CD14-positive monocyte (primary cell): Measurements from ENCODE around the gene STAM2. TPM values are rescaled to one million over a fixed set of nuclear protein-coding genes. Genes with fewer than 3 reads are reported as not detected.

ENCODE experiments used
- DNase-seq, 3 donors: peaks; one replicate each; pipeline ENCODE4 v3.0.0-alpha.2; 2011 to 2022
- H2AFZ ChIP-seq: 2 replicates; pipeline ENCODE4 v1.6.0; 2012; ENCODE audit warnings: mild to moderate bottlenecking, low read depth, low read length, inconsistent platforms; ENCODE audit not compliant: insufficient read depth, poor library complexity, severe bottlenecking
- H3K27ac ChIP-seq, 2 donors: 1 replicate in 1 of 2; 2 replicates in 1 of 2; pipeline ENCODE4 v1.5.1; 2012 to 2013; ENCODE audit warnings: low read length in 2 of 2, control low read depth in 1 of 2, inconsistent platforms in 1 of 2, low read depth in 1 of 2, mild to moderate bottlenecking in 1 of 2
- H3K27me3 ChIP-seq, 2 donors: one replicate each; pipeline versions ENCODE4 v1.6.0 to v1.6.1; 2011 to 2013; ENCODE audit warnings: low read length in 2 of 2; ENCODE audit not compliant: control insufficient read depth in 2 of 2, insufficient read depth in 2 of 2
- H3K36me3 ChIP-seq, 2 donors: replicated peaks in 1 of 2; 1 replicate in 1 of 2; 2 replicates in 1 of 2; pipeline versions ENCODE4 v1.5.1 to v1.6.1; 2012 to 2013; ENCODE audit warnings: low read length in 2 of 2, control low read depth in 1 of 2, inconsistent platforms in 1 of 2, mild to moderate bottlenecking in 1 of 2; ENCODE audit not compliant: insufficient read depth in 2 of 2, control insufficient read depth in 1 of 2
- H3K4me1 ChIP-seq, 2 donors: 1 replicate in 1 of 2; 2 replicates in 1 of 2; pipeline versions ENCODE4 v1.5.1 to v1.6.1; 2012 to 2013; ENCODE audit warnings: low read length in 2 of 2, control low read depth in 1 of 2, inconsistent platforms in 1 of 2, mild to moderate bottlenecking in 1 of 2, moderate library complexity in 1 of 2; ENCODE audit not compliant: insufficient read depth in 2 of 2, control insufficient read depth in 1 of 2
- H3K4me2 ChIP-seq: replicated peaks from 2 replicates; pipeline ENCODE3; 2012; ENCODE audit warnings: low read length, moderate library complexity, mild to moderate bottlenecking; ENCODE audit not compliant: poor library complexity, severe bottlenecking; ENCODE audit errors: extremely low read depth
- H3K4me3 ChIP-seq, 3 experiments: fragments of 200-600 bp in 1 of 3; sonication (generic) in 1 of 3; replicated peaks in 1 of 3; 1 replicate in 2 of 3; 2 replicates in 1 of 3; pipeline ENCODE4 v1.5.1; 2011 to 2013; ENCODE audit warnings: low read length in 3 of 3, mild to moderate bottlenecking in 3 of 3, control low read depth in 2 of 3, low read depth in 2 of 3, inconsistent platforms in 1 of 3, moderate library complexity in 1 of 3
- H3K79me2 ChIP-seq: 2 replicates; pipeline ENCODE4 v1.6.0; 2012; ENCODE audit warnings: mild to moderate bottlenecking, control low read depth, inconsistent platforms, low read length, moderate library complexity; ENCODE audit not compliant: insufficient read depth
- H3K9ac ChIP-seq: 2 replicates; pipeline ENCODE4 v1.6.0; 2017; ENCODE audit warnings: low read length, mild to moderate bottlenecking; ENCODE audit not compliant: insufficient read depth, poor library complexity, severe bottlenecking
- H3K9me3 ChIP-seq, 2 donors: replicated peaks in 1 of 2; 1 replicate in 1 of 2; 2 replicates in 1 of 2; pipeline versions ENCODE4 v1.5.1 to v1.6.1; 2012 to 2013; ENCODE audit warnings: low read length in 2 of 2, control low read depth in 1 of 2; ENCODE audit not compliant: control insufficient read depth in 1 of 2, insufficient read depth in 1 of 2
- H4K20me1 ChIP-seq: 2 replicates; pipeline ENCODE4 v1.6.0; 2012; ENCODE audit warnings: mild to moderate bottlenecking, low read length, control low read depth, moderate library complexity; ENCODE audit not compliant: insufficient read depth
- H3K27ac Mint-ChIP-seq, 7 donors: one replicate each; pipeline ENCODE4 v1.8.0; 2020; ENCODE audit warnings: mild to moderate bottlenecking in 7 of 7, mixed read lengths in 7 of 7, moderate library complexity in 6 of 7, inconsistent platforms in 2 of 7
- H3K27me3 Mint-ChIP-seq, 3 donors: one replicate each; pipeline ENCODE4 v1.8.0; 2021 to 2022; ENCODE audit warnings: low read depth in 3 of 3, mild to moderate bottlenecking in 3 of 3, mixed read lengths in 3 of 3, moderate library complexity in 3 of 3, inconsistent platforms in 1 of 3
- H3K36me3 Mint-ChIP-seq, 2 donors: one replicate each; pipeline ENCODE4 v1.8.0; 2020; ENCODE audit warnings: mixed read lengths in 2 of 2, inconsistent platforms in 1 of 2, mild to moderate bottlenecking in 1 of 2
- H3K4me1 Mint-ChIP-seq: one replicate; pipeline ENCODE4 v1.8.0; 2020; ENCODE audit warnings: mild to moderate bottlenecking, mixed read lengths
- H3K4me3 Mint-ChIP-seq, 2 donors: one replicate each; pipeline ENCODE4 v1.8.0; 2020; ENCODE audit warnings: mild to moderate bottlenecking in 2 of 2, mixed read lengths in 2 of 2, moderate library complexity in 1 of 2
- H3K9me3 Mint-ChIP-seq, 7 donors: one replicate each; pipeline ENCODE4 v1.8.0; 2020 to 2022; ENCODE audit warnings: mixed read lengths in 7 of 7, mild to moderate bottlenecking in 6 of 7, moderate library complexity in 6 of 7, inconsistent platforms in 2 of 7
- WGBS: methylation state at CpG from one replicate; pipeline ENCODE4 v1.1.5; 2013; ENCODE audit warnings: missing lambda C conversion rate; ENCODE audit not compliant: insufficient coverage; 5-methylcytosine and 5-hydroxymethylcytosine counted together
- intact Hi-C, 2 donors: fragments of 100-400 bp; cut with micrococcal nuclease; formaldehyde crosslinking; loops; one replicate each; pipeline versions ENCODE4 v1.15.0 to v1.15.1; 2023
- polyA plus RNA-seq, 3 donors: library from polyadenylated mRNA; depleted of rRNA in 1 of 3; unstranded in 2 of 3; stranded (reverse) in 1 of 3; fragments of 300-500 nt in 2 of 3; fragments of >200 nt in 1 of 3; fragmentation: Illumina TruSeq in 2 of 3; gene quantifications; 1 replicate in 2 of 3; 2 replicates in 1 of 3; pipeline ENCODE4 v1.2.3, GENCODE V29; 2012 to 2021
- TF ChIP-seq, protein P1 (sequence below): fragments of 200-600 bp; IDR thresholded peaks from one replicate; pipeline ENCODE4 v1.8.0; 2022; ENCODE audit warnings: antibody characterized with exemption, mild to moderate bottlenecking

STAM2 gene
- polyA plus RNA-seq, 3 donors = 6.9 to 12.6 (median 8.2) TPM

DNA sequence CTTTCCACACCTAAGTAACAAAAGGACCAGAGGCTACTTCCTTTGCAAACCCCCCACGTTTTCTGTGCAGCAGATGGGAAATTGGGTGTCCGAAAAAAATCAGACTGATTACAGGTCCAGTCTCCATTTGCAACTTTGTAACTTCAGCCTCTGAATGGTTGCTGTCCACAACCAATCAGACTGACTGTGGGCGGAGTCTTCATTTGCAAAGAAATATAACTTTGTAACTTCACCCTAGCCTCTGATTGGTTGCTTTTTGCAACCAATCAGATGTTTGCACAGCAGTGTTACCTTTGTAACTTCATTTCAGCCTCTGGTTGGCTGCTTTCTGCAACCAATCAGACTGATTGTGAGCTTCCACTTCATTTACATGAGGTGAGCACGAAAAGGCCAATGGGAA is 48.9 kb downstream of the STAM2 start:
- H3K27me3 Mint-ChIP-seq = peaks cover 0 to 1% (median 0%) of the 10 kb centered on the region in 3 donors
- Histone ChIP-seq H3K9ac (no peak overlapping the region), H3K36me3 (peaks cover 50 to 85% of the 10 kb centered on the region in 2 donors), H4K20me1 (no peaks in the 10 kb centered on the region), H3K79me2 (no peaks in the 10 kb centered on the region), H3K4me3 (no peak overlapping the region), H3K4me1 (no peaks in the 10 kb centered on the region), H3K27me3 (no peaks in the 10 kb centered on the region), H3K4me2 (no peak overlapping the region), H3K9me3 (no peaks in the 10 kb centered on the region), H2AFZ (no peak overlapping the region), H3K27ac (no peak overlapping the region)
- H3K9me3 Mint-ChIP-seq = no peaks in the 10 kb centered on the region
- TF ChIP-seq, protein P1, sequence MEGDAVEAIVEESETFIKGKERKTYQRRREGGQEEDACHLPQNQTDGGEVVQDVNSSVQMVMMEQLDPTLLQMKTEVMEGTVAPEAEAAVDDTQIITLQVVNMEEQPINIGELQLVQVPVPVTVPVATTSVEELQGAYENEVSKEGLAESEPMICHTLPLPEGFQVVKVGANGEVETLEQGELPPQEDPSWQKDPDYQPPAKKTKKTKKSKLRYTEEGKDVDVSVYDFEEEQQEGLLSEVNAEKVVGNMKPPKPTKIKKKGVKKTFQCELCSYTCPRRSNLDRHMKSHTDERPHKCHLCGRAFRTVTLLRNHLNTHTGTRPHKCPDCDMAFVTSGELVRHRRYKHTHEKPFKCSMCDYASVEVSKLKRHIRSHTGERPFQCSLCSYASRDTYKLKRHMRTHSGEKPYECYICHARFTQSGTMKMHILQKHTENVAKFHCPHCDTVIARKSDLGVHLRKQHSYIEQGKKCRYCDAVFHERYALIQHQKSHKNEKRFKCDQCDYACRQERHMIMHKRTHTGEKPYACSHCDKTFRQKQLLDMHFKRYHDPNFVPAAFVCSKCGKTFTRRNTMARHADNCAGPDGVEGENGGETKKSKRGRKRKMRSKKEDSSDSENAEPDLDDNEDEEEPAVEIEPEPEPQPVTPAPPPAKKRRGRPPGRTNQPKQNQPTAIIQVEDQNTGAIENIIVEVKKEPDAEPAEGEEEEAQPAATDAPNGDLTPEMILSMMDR = no peak
- peaks cover 53 to 68% of the 10 kb centered on the region in 2 donors for H3K36me3 Mint-ChIP-seq
- no peak overlapping the region for H3K27ac Mint-ChIP-seq
- intact Hi-C loops = no loop called here
- no peak overlapping the region for H3K4me3 Mint-ChIP-seq
- no peak for DNase-seq
- 100% methylated on average over 3 of the region's 4 CpGs for WGBS
- no peaks in the 10 kb centered on the region for H3K4me1 Mint-ChIP-seq

- Histone ChIP-seq H3K4me3 (no peak overlapping the region), H3K27ac (no peak overlapping the region), H4K20me1 (no peaks in the 10 kb centered on the region), H2AFZ (no peak overlapping the region), H3K36me3 (peaks cover 50 to 78% of the 10 kb centered on the region in 2 donors), H3K79me2 (no peaks in the 10 kb centered on the region), H3K9me3 (no peaks in the 10 kb centered on the region), H3K4me2 (no peak overlapping the region), H3K4me1 (no peaks in the 10 kb centered on the region), H3K27me3 (no peaks in the 10 kb centered on the region), H3K9ac (no peak overlapping the region)
- TF ChIP-seq, protein P1 = no peak
- intact Hi-C loops = no loop called here
- Mint-ChIP-seq H3K4me3 (no peak overlapping the region), H3K36me3 (peaks cover 50 to 61% of the 10 kb centered on the region in 2 donors), H3K27me3 (peaks cover 0 to 1% (median 0%) of the 10 kb centered on the region in 3 donors), H3K27ac (no peak overlapping the region), H3K4me1 (no peaks in the 10 kb centered on the region), H3K9me3 (no peaks in the 10 kb centered on the region)
- DNase-seq = no peak
- WGBS = no CpG with 5 or more reads among the region's 2 CpGs
Measured at GRCh38 chr2:152122161-152122560, 53.4 kb downstream of the STAM2 start.
